HG03565 (cell line): ENCODE measurements around the gene ANKRD53.

Experiments
- ATAC-seq: cut with Tn5 transposase; IDR thresholded peaks from one replicate; pipeline ENCODE4 v1.9.1; 2021; ENCODE audit warnings: mild to moderate bottlenecking, moderate library complexity; ENCODE audit not compliant: unreplicated experiment

ANKRD53 gene

GRCh38 chr2:70964596-70965386 lies 13.6 kb upstream of the ANKRD53 start:
- peak; percentile 73 for ATAC-seq

GRCh38 chr2:70965506-70965905 lies 12.9 kb upstream of the ANKRD53 start:
- no peak for ATAC-seq

- no peak for ATAC-seq
Observed at GRCh38 chr2:70966681-70967080, 11.7 kb upstream of the ANKRD53 start.

GRCh38 chr2:70967189-70967588 lies 11.2 kb upstream of the ANKRD53 start:
- ATAC-seq = no peak

- ATAC-seq = no peak
Observed at GRCh38 chr2:70974592-70974991, 3.8 kb upstream of the ANKRD53 start.

GRCh38 chr2:70975237-70975636 lies 3.2 kb upstream of the ANKRD53 start:
- ATAC-seq = no peak

GRCh38 chr2:70977605-70978205 lies 725 bp upstream of the ANKRD53 start:
- no peak for ATAC-seq

GRCh38 chr2:70979180-70979488 lies 704 bp downstream of the ANKRD53 start:
- ATAC-seq = no peak

- no peak for ATAC-seq
Observed at GRCh38 chr2:70979626-70980025, 1.2 kb downstream of the ANKRD53 start.

GRCh38 chr2:70981421-70981820 lies 3.0 kb downstream of the ANKRD53 start:
- ATAC-seq = no peak

- ATAC-seq = no peak
Observed at GRCh38 chr2:70981866-70982810, 3.7 kb downstream of the ANKRD53 start.

GRCh38 chr2:70982971-70983370 lies 4.5 kb downstream of the ANKRD53 start:
- ATAC-seq = no peak

- ATAC-seq = no peak
Observed at GRCh38 chr2:70983506-70984227, 5.2 kb downstream of the ANKRD53 start.

GRCh38 chr2:70984228-70984575 lies 5.8 kb downstream of the ANKRD53 start:
- no peak for ATAC-seq

GRCh38 chr2:70984576-70985282 lies 6.3 kb downstream of the ANKRD53 start:
- peak; percentile 96 for ATAC-seq

GRCh38 chr2:70985283-70985688 lies 6.9 kb downstream of the ANKRD53 start:
- ATAC-seq = no peak

GRCh38 chr2:70985956-70986355 lies 7.5 kb downstream of the ANKRD53 start:
- no peak for ATAC-seq

- no peak for ATAC-seq
Observed at GRCh38 chr2:70986499-70987189, 8.2 kb downstream of the ANKRD53 start.

GRCh38 chr2:70987386-70987785 lies 9.0 kb downstream of the ANKRD53 start:
- no peak for ATAC-seq

GRCh38 chr2:70988151-70988550 lies 9.7 kb downstream of the ANKRD53 start:
- ATAC-seq = no peak
